Breast epithelium (tissue), 4 donors: ENCODE results near the gene NAA30. TPM values are rescaled to one million over a fixed set of nuclear protein-coding genes. Genes with fewer than 3 reads are reported as not detected.
A peak's percentile ranks its signal among the peaks of the same experiment; 100 is the strongest.
"Not testable (repeated sequence)": the region's sequence is repeated elsewhere in the genome, so short reads cannot be mapped to it uniquely, and the experiment has no call there.

ENCODE experiments used
- DNase-seq, 2 donors: peaks; one replicate each; pipeline ENCODE4 v3.0.0-alpha.2; 2019; ENCODE audit warnings: low spot score in 2 of 2
- H3K27ac ChIP-seq, 2 donors: fragments of 200-600 bp; sonication (generic) in 1 of 2; one replicate each; pipeline ENCODE4 v1.5.1; 2016 to 2019; ENCODE audit warnings: mild to moderate bottlenecking in 1 of 2
- H3K27me3 ChIP-seq, 2 donors: fragments of 200-600 bp; sonication (generic) in 1 of 2; one replicate each; pipeline versions ENCODE4 v1.5.1 to v1.6.0; 2017 to 2019; ENCODE audit warnings: control low read depth in 1 of 2, mild to moderate bottlenecking in 1 of 2
- H3K36me3 ChIP-seq: fragments of 200-600 bp; one replicate; pipeline ENCODE4 v1.5.1; 2019
- H3K4me1 ChIP-seq, 2 donors: fragments of 200-600 bp; sonication (generic); one replicate each; pipeline ENCODE4 v1.5.1; 2016 to 2019; ENCODE audit warnings: control low read depth in 1 of 2
- H3K4me3 ChIP-seq, 3 donors: fragments of 200-600 bp; sonication (generic); 1 replicate in 2 of 3; 2 replicates in 1 of 3; pipeline ENCODE4 v1.5.1; 2016 to 2019; ENCODE audit warnings: mild to moderate bottlenecking in 3 of 3, moderate library complexity in 2 of 3
- H3K9me3 ChIP-seq, 2 donors: fragments of 200-600 bp; sonication (generic) in 1 of 2; one replicate each; pipeline ENCODE4 v1.5.1; 2016 to 2019; ENCODE audit warnings: control low read depth in 1 of 2
- POLR2A ChIP-seq: fragments of 450-650 bp; IDR thresholded peaks from one replicate; pipeline ENCODE4 v1.6.1; 2016; ENCODE audit warnings: antibody characterized with exemption, mild to moderate bottlenecking, moderate library complexity
- POLR2AphosphoS5 ChIP-seq, 3 donors: sonication (generic); formaldehyde crosslinking; IDR thresholded peaks; one replicate each; pipeline ENCODE4 v1.6.1; 2017; ENCODE audit warnings: antibody characterized with exemption in 3 of 3
- intact Hi-C: fragments of 100-400 bp; cut with DNase I; formaldehyde crosslinking; loops from one replicate; pipeline ENCODE4 v1.15.1; 2023; ENCODE audit warnings: low total_unique reads
- total RNA-seq, 3 donors: library from RNA; depleted of rRNA; stranded (reverse); fragments of >200 nt; gene quantifications; one replicate each; pipeline ENCODE4 v1.1.0, GENCODE V29; 2016
- TF ChIP-seq, protein P1 (sequence below), 3 donors: fragments of 450-650 bp; IDR thresholded peaks; one replicate each; pipeline ENCODE4 v1.5.1; 2016 to 2017; ENCODE audit warnings: antibody characterized with exemption in 3 of 3, mild to moderate bottlenecking in 3 of 3, moderate library complexity in 3 of 3

NAA30 gene
- 10 to 100 TPM; 15.1 to 24.1 (median 17.3) TPM for total RNA-seq

DNA sequence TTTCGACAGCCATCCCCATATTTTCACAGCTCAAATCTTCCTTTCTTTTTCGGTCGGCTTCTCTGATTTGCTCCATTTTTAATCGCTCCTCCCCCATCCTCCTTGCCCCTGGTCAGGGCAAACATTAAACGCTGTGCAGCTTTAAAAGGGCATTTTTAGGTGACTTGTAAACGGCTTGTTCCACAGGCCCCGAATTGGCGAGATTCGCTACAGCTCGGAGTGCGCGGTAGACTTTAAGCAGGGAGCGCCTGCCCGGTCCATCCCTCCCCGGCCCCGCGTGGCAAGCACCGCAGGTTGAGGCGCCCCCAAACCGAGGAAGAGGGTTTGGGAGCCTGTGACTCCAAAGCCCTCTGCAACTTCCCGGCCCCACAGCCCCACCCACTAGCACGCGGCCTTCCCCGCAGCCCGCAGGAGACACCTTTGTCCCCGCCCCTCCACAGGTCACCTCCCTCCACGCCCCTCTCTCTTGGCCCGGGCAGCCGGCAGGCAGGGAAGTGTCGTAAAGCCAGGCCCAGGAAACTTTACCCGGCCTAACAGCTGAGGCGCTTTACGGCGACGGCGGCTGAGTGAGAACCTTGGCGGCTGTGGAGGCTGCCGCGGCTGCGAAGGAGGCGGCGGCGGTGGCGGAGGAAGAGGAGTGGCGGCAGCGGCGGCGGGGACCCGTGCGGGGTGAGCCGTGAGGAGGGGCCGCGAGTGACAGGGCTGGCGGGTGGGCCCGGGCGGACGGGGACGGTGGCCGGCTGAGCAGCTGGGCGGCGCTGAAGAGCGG is at the start of gene NAA30:
Gene NAA30 (plus strand): TSS at position 550 of the 769 bp plus-strand sequence. CDS start 372 bp downstream, outside the sequence.
- H3K27me3 ChIP-seq, result no peaks in the 10 kb centered on the region
- H3K36me3 ChIP-seq, result no peaks in the 10 kb centered on the region
- peak; percentile 88 to 93 for DNase-seq
- H3K4me1 ChIP-seq, result no peaks in the 10 kb centered on the region
- TF ChIP-seq POLR2A, result peak; percentile 62
- peak in 2 of 3 donors; percentile 47 to 91 for TF ChIP-seq POLR2AphosphoS5 (IDR thresholded peaks at IDR 0.05)
- TF ChIP-seq, protein P1, sequence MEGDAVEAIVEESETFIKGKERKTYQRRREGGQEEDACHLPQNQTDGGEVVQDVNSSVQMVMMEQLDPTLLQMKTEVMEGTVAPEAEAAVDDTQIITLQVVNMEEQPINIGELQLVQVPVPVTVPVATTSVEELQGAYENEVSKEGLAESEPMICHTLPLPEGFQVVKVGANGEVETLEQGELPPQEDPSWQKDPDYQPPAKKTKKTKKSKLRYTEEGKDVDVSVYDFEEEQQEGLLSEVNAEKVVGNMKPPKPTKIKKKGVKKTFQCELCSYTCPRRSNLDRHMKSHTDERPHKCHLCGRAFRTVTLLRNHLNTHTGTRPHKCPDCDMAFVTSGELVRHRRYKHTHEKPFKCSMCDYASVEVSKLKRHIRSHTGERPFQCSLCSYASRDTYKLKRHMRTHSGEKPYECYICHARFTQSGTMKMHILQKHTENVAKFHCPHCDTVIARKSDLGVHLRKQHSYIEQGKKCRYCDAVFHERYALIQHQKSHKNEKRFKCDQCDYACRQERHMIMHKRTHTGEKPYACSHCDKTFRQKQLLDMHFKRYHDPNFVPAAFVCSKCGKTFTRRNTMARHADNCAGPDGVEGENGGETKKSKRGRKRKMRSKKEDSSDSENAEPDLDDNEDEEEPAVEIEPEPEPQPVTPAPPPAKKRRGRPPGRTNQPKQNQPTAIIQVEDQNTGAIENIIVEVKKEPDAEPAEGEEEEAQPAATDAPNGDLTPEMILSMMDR (IDR thresholded peaks at IDR 0.05), result no peak
- intact Hi-C loops, result no loop called here
- no peaks in the 10 kb centered on the region for H3K9me3 ChIP-seq
- peak within 1 kb of the TSS; percentile 86 to 96 (median 91) for H3K4me3 ChIP-seq
- H3K27ac ChIP-seq, result peak within 1 kb of the TSS; percentile 93 to 97

DNA sequence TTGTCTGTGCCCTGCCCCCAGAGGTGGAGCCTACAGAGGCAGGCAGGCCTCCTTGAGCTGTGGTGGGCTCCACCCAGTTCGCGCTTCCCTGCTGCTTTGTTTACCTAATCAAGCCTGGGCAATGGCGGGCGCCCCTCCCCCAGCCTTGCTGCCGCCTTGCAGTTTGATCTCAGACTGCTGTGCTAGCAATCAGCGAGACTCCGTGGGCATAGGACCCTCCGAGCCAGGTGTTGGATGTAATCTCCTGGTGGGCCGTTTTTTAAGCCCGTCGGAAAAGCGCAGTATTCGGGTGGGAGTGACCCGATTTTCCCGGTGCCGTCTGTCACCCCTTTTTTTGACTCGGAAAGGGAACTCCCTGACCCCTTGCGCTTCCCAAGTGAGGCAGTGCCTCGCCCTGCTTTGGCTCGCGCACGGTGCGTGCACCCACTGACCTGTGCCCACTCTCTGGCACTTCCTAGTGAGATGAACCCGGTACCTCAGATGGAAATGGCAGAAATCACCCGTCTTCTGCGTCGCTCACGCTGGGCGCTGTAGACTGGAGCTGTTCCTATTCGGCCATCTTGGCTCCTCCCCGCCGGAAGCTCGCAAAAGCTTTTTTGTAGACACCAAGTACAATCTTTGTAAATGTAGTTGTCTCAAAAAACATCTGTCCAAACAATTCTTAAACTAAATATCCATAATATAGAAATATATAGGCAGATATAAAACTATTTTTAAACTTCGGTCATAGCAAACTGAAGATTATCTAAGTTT is 46.7 kb upstream of the NAA30 start:
- H3K27me3 ChIP-seq, H3K4me3 ChIP-seq, H3K27ac ChIP-seq, intact Hi-C loops, H3K4me1 ChIP-seq, DNase-seq, H3K9me3 ChIP-seq, H3K36me3 ChIP-seq: not testable (repeated sequence)

DNA sequence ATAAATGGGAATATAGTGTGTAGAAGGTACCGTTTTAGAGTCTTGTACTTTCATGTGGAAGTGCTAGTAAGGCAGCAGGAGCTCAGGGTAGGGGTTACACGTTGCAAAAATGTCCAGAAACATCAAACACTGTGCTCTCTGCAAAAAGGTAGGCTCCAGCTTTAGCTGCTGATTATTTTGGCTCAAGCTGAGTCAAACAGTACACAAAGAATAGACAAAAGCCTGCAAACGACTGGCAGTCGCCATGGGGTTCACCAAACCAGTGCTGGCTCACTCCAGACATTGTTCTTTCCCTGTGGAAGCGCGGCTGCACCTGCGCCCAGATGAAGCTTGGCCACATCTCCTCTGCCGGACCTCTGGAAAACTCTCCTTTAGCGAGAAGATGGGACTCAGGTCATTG is 45.3 kb upstream of the NAA30 start:
- Histone ChIP-seq H3K9me3 (no peaks in the 10 kb centered on the region), H3K27me3 (no peaks in the 10 kb centered on the region), H3K4me3 (no peak overlapping the region), H3K4me1 (no peaks in the 10 kb centered on the region), H3K27ac (no peak overlapping the region), H3K36me3 (no peaks in the 10 kb centered on the region)
- no peak for DNase-seq
- intact Hi-C loops, result no loop called here
- TF ChIP-seq, protein P1 (IDR thresholded peaks at IDR 0.05), result no peak
- no peak for TF ChIP-seq POLR2A
- no peak for TF ChIP-seq POLR2AphosphoS5 (IDR thresholded peaks at IDR 0.05)

DNA sequence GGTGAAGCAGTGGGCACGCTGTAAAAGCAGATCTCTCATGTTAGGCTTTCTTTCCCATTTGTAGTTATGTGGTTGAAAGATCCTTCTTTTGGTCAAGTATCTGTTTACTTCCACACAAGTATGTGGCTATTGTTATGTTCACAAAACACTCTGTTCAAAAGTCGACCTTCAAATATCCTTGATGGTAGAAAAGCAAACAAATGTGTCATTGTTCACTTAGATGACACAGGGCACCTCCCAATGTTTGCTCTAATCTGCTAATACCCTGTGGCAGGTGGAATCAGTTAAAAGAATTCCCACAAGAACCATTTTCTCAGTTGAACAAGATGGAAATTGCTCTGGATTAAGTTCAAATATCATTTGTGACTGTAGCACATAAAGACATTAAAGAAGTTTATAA is 43.6 kb upstream of the NAA30 start:
- no peaks in the 10 kb centered on the region for H3K4me1 ChIP-seq
- H3K27ac ChIP-seq, result no peak overlapping the region
- TF ChIP-seq POLR2A (no peak), POLR2AphosphoS5 (IDR thresholded peaks at IDR 0.05) (no peak)
- TF ChIP-seq, protein P1 (IDR thresholded peaks at IDR 0.05), result no peak
- no peaks in the 10 kb centered on the region for H3K9me3 ChIP-seq
- no peaks in the 10 kb centered on the region for H3K36me3 ChIP-seq
- intact Hi-C loops, result no loop called here
- H3K4me3 ChIP-seq, result no peak overlapping the region
- H3K27me3 ChIP-seq, result no peaks in the 10 kb centered on the region
- no peak for DNase-seq

DNA sequence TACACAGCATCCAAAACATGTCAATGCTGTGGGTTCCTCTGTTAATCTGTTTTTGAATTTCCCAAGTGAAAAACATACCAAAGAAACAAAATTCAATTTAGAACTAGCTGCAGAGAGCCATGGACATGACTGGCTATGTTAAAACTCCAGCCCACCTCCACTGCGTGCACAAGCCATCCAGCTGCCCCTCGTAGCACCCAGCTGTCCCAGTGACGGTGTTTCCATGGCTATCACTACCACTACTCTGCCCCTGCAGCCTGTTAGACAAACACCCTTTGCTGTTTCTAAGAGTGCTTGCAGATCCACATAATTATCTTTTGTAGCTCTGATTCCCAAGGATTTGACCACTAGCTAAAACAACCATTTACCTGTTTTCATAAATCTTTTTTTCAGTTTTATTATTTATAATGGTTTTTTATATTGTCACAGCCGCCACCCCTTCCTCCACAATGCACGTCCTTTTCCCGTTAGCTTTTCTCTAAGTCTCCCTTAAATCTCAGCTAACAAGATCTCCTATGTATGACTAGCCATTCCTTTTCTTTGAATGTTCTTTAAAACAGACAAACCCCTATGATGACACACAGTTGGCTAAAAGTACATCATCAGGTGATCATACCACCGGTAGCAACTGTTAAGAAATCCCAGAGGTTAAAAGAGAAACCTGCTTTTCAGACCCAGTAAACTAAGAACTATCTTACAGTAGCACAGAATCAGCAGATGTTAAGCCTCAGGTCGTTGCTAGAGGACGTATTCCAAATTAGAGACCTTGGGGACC is 37.8 kb upstream of the NAA30 start:
- H3K9me3 ChIP-seq, result no peaks in the 10 kb centered on the region
- intact Hi-C loops, result loop anchor here (10.0 kb wide), 1 partner anchor 1802 kb away; no protein-coding TSS in a partner anchor
- no peak for DNase-seq
- no peaks in the 10 kb centered on the region for H3K36me3 ChIP-seq
- no peaks in the 10 kb centered on the region for H3K27me3 ChIP-seq
- H3K4me1 ChIP-seq, result no peaks in the 10 kb centered on the region
- TF ChIP-seq, protein P1 (IDR thresholded peaks at IDR 0.05), result no peak
- TF ChIP-seq POLR2A (no peak), POLR2AphosphoS5 (IDR thresholded peaks at IDR 0.05) (no peak)
- no peak overlapping the region for H3K4me3 ChIP-seq
- no peak overlapping the region for H3K27ac ChIP-seq
